Inflammatory macrophage treated with lipopolysaccharide for 4 hours (primary cell): ENCODE results near the gene ARL11.

Source experiments
- DNase-seq: peaks from one replicate; pipeline ENCODE4 v3.0.0-alpha.2; 2020

ARL11 gene

GRCh38 chr13:49615836-49616675 is 12.3 kb upstream of the ARL11 start:
- DNase-seq: no peak

GRCh38 chr13:49616676-49617065 is 11.6 kb upstream of the ARL11 start:
- DNase-seq: no peak

DNA sequence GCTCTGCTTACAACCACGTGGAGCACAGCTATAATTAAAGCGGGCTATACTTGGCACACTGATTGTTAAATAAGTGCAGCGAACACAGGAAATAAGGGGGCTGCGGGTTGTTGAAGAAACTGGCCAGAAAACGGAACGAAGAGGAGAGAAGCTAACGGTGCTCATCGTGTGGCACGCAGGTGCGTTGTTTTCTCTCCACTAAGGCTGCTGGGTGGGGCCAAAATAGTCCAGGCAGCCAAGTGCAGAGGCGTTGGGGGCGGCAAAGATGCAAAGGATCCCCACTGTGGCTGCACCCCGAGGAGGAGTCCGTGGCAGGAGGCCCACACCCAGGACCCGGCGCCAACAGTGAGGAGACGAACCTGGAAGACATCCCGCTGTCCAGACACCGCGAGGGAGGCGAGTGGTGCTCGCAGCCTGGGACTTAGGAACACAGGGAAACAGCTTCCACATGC is 8.1 kb upstream of the ARL11 start:
- no peak for DNase-seq

DNA sequence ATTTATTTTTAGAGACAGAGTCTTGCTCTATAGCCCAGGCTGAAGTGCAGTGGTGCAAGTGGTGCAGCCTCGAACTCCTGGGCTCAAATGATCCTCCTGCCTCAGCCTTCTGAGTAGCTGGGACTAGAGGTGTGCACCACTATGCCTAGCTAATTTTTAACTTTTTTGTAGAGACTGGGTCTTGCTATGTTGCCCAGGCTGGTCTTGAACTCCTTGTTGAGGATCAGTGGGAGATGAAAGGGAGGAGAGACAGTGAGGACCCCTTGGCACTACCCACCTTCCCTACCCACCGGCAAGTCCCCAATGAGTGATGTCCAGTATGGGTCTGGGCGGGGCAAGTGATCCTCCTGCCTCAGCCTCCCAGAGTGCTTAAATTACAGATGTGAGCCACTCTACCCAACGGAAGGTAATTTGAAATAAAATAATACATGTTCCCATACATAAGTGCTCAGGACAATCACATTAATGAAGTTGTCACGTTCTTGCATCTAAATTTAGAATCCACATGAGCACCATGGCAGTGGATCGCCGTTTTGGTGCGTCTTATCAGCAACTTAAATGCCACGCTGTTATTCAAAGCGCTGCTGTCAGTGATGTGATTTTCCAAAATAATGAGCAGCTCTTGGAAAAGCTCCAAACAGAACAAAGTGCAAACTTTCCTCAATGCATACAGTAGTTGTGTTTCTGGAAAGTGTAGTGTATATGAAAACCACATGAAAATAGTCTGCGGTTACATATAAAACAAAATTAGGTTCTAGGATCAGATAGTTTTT is 5.9 kb upstream of the ARL11 start:
- no peak for DNase-seq

- no peak for DNase-seq
Observed at GRCh38 chr13:49624229-49624628, 4.1 kb upstream of the ARL11 start.

GRCh38 chr13:49625392-49626079 is 2.8 kb upstream of the ARL11 start:
- peak; percentile 60 for DNase-seq

GRCh38 chr13:49629196-49629938 is 1.1 kb downstream of the ARL11 start:
- DNase-seq: no peak

- DNase-seq: no peak
Observed at GRCh38 chr13:49629947-49630346, 1.6 kb downstream of the ARL11 start.

DNA sequence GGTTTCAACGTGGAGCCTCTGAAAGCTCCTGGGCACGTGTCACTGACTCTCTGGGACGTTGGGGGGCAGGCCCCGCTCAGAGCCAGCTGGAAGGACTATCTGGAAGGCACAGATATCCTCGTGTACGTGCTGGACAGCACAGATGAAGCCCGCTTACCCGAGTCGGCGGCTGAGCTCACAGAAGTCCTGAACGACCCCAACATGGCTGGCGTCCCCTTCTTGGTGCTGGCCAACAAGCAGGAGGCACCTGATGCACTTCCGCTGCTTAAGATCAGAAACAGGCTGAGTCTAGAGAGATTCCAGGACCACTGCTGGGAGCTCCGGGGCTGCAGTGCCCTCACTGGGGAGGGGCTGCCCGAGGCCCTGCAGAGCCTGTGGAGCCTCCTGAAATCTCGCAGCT is 2.3 kb downstream of the ARL11 start:
- no peak for DNase-seq

- no peak for DNase-seq
Observed at GRCh38 chr13:49632156-49632555, 3.8 kb downstream of the ARL11 start.

GRCh38 chr13:49633710-49634109 is 5.4 kb downstream of the ARL11 start:
- peak; percentile 53 for DNase-seq

GRCh38 chr13:49635599-49636433 is 7.5 kb downstream of the ARL11 start:
- DNase-seq: peak; percentile 87

- DNase-seq: no peak
Observed at GRCh38 chr13:49636705-49637104, 8.4 kb downstream of the ARL11 start.

DNA sequence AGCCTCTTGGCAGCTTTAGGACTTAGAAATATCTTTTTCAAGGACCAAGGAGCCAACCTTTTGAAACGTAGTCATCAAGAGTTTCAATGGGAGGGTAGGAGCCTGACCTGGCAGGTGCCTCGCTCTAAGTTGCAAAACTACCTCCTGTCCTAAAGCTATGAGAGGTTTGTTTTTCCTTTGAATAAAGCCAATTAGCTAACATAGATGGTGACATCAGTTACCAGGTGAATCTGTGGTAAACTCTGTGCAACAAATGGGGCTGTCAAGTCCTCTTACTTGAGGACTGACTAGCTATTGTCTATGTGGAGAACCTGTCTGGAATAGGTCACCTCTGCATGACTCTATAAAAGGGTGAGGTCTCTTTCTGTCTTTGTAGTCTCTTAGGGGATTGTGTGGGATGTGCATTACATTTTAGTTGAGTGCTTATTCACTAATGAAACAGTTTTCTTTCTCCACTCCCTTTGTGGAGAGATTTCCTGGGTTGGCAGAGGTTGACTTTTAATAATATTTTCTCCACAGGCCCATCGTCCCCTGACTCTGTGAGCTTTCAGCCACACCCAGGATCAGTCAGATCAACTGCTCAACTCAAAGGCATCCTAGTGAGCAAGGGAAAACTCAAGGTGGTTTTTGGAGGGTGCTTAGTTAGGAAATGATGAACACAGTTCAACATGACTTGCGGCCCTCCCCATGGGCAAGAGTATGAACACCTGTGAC is 9.9 kb downstream of the ARL11 start:
- no peak for DNase-seq

GRCh38 chr13:49638744-49639072 is 10.4 kb downstream of the ARL11 start:
- DNase-seq: no peak

DNA sequence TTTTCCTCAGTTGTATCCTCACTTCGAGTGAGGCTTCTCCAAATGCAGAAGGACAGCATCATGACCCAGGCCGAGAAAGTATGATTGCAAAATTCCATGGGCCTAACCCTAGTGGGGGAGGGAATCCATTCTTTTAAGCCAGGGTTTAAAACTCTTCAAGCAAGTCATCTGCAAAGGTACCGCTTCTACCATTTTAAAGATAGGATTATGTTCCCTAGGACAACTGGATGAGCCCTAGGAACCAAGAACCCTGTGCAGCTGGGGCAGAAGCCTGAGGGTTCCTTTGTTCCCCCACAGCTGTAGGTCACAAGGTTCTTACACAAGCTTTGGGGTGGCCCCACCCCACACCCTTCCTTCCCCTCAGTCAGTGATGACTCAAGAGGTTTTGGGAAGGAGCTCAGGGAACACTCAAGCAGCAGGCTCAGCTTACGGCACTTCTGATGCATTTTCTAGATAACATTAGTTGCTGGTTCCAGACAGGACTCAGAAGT is 13.5 kb downstream of the ARL11 start:
- DNase-seq: peak; percentile 95

GRCh38 chr13:49643035-49643646 is 14.8 kb downstream of the ARL11 start:
- DNase-seq: peak; percentile 66

DNA sequence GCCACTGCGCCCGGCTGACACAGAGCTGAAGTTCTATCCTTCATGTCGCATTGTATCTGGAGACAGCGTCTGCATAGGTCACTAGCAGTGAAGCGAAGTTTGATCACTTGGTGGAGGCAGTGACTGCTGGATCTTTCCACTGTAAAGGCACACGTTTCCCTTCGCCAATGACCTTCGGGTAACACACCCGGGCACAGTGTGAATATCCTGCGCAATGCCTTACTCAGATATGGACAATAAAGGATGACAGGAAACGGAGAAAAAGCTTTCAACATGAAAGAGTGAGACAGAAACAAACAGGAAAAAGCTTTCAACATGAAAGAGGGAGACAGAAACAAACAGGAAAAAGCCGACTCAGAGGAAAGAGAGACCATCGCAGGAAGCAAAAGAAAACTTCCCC is 17.1 kb downstream of the ARL11 start:
- no peak for DNase-seq

GRCh38 chr13:49646688-49647087 is 18.4 kb downstream of the ARL11 start:
- no peak for DNase-seq

- no peak for DNase-seq
Observed at GRCh38 chr13:49649244-49649962, 21.1 kb downstream of the ARL11 start.
